ENCODE measurements around the gene SRL.

DNA sequence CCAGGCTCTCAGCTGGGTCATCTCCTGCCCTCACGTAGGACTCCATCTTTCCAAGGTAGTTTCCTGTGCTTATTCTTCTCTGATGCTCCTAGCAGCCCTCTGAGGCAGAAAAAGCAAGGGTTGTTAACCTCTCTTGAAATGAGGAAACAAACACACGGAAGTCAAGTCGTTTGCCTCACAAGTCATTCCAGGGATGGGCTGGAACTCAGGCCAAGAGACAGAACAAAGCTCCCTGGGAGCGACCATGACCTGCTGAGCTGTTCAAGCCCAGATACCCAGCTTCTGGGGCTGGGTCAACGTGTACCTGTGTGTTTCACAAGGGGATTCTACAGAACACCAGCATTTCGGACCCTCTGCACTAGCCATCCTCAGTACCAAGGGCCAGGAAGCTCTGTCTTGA is 28.1 kb downstream of the SRL start:
- TF ChIP-seq EZH2phosphoT487 (IDR thresholded peaks at IDR 0.05; ENCODE audit: borderline replicate concordance, low read depth) (no peak), SMC3 (IDR thresholded peaks at IDR 0.05; ENCODE audit: low read depth, low read length) (no peak), SIN3A (IDR thresholded peaks at IDR 0.05; ENCODE audit: borderline replicate concordance, low read depth, low read length) (no peak), MXI1 (IDR thresholded peaks at IDR 0.05; ENCODE audit: low read depth, low read length) (no peak), POLR2AphosphoS5 (IDR thresholded peaks at IDR 0.05; ENCODE audit: low read depth, low read length) (no peak), EP300 (IDR thresholded peaks at IDR 0.05; ENCODE audit: borderline replicate concordance in 1 of 2, low read depth in 1 of 2, low read length in 1 of 2) (no peak), TAF1 (IDR thresholded peaks at IDR 0.05; ENCODE audit: borderline replicate concordance, low read depth, low read length) (no peak), YY1 (IDR thresholded peaks at IDR 0.05; ENCODE audit: low read depth) (no peak), JUND (IDR thresholded peaks at IDR 0.05) (no peak), RAD21 (IDR thresholded peaks at IDR 0.05; ENCODE audit: low read length) (no peak)
- TF ChIP-seq, protein P1, sequence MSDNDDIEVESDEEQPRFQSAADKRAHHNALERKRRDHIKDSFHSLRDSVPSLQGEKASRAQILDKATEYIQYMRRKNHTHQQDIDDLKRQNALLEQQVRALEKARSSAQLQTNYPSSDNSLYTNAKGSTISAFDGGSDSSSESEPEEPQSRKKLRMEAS (IDR thresholded peaks at IDR 0.05; ENCODE audit: low read depth) = no peak
- TF ChIP-seq, protein P2, sequence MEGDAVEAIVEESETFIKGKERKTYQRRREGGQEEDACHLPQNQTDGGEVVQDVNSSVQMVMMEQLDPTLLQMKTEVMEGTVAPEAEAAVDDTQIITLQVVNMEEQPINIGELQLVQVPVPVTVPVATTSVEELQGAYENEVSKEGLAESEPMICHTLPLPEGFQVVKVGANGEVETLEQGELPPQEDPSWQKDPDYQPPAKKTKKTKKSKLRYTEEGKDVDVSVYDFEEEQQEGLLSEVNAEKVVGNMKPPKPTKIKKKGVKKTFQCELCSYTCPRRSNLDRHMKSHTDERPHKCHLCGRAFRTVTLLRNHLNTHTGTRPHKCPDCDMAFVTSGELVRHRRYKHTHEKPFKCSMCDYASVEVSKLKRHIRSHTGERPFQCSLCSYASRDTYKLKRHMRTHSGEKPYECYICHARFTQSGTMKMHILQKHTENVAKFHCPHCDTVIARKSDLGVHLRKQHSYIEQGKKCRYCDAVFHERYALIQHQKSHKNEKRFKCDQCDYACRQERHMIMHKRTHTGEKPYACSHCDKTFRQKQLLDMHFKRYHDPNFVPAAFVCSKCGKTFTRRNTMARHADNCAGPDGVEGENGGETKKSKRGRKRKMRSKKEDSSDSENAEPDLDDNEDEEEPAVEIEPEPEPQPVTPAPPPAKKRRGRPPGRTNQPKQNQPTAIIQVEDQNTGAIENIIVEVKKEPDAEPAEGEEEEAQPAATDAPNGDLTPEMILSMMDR (IDR thresholded peaks at IDR 0.05) = no peak
- TF ChIP-seq, protein P3, sequence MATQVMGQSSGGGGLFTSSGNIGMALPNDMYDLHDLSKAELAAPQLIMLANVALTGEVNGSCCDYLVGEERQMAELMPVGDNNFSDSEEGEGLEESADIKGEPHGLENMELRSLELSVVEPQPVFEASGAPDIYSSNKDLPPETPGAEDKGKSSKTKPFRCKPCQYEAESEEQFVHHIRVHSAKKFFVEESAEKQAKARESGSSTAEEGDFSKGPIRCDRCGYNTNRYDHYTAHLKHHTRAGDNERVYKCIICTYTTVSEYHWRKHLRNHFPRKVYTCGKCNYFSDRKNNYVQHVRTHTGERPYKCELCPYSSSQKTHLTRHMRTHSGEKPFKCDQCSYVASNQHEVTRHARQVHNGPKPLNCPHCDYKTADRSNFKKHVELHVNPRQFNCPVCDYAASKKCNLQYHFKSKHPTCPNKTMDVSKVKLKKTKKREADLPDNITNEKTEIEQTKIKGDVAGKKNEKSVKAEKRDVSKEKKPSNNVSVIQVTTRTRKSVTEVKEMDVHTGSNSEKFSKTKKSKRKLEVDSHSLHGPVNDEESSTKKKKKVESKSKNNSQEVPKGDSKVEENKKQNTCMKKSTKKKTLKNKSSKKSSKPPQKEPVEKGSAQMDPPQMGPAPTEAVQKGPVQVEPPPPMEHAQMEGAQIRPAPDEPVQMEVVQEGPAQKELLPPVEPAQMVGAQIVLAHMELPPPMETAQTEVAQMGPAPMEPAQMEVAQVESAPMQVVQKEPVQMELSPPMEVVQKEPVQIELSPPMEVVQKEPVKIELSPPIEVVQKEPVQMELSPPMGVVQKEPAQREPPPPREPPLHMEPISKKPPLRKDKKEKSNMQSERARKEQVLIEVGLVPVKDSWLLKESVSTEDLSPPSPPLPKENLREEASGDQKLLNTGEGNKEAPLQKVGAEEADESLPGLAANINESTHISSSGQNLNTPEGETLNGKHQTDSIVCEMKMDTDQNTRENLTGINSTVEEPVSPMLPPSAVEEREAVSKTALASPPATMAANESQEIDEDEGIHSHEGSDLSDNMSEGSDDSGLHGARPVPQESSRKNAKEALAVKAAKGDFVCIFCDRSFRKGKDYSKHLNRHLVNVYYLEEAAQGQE (IDR thresholded peaks at IDR 0.05; ENCODE audit: low read depth, low read length) = no peak
